Ectodermal cell (in vitro differentiated cells): ENCODE data around the gene NT5DC3.

Source experiments
- H3K27ac ChIP-seq: 2 replicates; pipeline ENCODE4 v1.7.0; 2013; ENCODE audit warnings: mild to moderate bottlenecking, low read depth, low read length; ENCODE audit not compliant: insufficient read depth, poor library complexity, severe bottlenecking
- H3K27me3 ChIP-seq: 2 replicates; pipeline ENCODE4 v1.7.0; 2013; ENCODE audit warnings: mild to moderate bottlenecking, low read length; ENCODE audit not compliant: insufficient read depth, control insufficient read depth, poor library complexity, severe bottlenecking
- H3K36me3 ChIP-seq: one replicate; pipeline ENCODE4 v1.7.0; 2013; ENCODE audit warnings: low read length; ENCODE audit not compliant: control insufficient read depth, insufficient read depth
- H3K4me1 ChIP-seq: one replicate; pipeline ENCODE4 v1.7.0; 2013; ENCODE audit warnings: low read length; ENCODE audit not compliant: control insufficient read depth, insufficient read depth
- H3K4me3 ChIP-seq: 2 replicates; pipeline ENCODE4 v1.7.0; 2013; ENCODE audit warnings: low read depth, low read length, control low read depth; ENCODE audit not compliant: insufficient read depth
- H3K9me3 ChIP-seq: 2 replicates; pipeline ENCODE4 v1.7.0; 2013; ENCODE audit warnings: mild to moderate bottlenecking, low read length, moderate library complexity; ENCODE audit not compliant: control insufficient read depth
- WGBS, 2 experiments: methylation state at CpG; one replicate each; pipeline ENCODE4 v1.1.7; 2013; ENCODE audit warnings: missing lambda C conversion rate in 2 of 2; 5-methylcytosine and 5-hydroxymethylcytosine counted together

NT5DC3 gene

DNA sequence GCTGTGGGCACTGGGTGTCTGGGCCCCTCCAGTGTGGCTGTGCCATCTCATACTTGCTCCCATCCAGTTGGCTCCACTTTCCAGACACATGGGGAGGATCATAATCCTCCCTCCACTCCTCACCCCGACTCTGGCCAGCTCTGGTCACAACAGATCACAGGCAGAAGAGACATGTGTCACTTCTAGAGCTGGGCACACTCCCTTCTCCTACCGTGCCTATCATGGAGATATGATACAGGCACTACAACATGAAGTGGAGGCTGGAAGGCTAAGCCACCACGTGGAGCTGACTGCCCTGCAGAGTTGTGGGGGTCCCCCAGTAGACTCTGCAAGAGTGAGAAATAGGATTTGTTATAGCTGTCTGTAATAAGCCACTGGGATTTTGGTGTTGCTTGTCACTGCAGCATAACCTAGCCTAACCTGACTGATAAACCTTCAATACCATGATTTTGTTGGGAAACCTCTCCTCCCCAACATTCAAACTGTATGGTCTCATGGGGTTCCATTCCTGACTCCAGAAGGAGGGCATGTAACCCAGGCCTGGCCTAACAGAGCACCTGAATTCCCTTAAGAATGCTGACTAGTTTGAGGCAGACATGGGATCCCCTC lies 20.0 kb downstream of the NT5DC3 start:
- Histone ChIP-seq H3K27me3 (no peaks in the 10 kb centered on the region), H3K36me3 (no peaks in the 10 kb centered on the region), H3K4me1 (no peaks in the 10 kb centered on the region), H3K4me3 (no peak overlapping the region), H3K27ac (no peak overlapping the region), H3K9me3 (no peaks in the 10 kb centered on the region)
- 93 to 94% methylated on average over 3 of the region's 3 CpGs for WGBS, 2 experiments

DNA sequence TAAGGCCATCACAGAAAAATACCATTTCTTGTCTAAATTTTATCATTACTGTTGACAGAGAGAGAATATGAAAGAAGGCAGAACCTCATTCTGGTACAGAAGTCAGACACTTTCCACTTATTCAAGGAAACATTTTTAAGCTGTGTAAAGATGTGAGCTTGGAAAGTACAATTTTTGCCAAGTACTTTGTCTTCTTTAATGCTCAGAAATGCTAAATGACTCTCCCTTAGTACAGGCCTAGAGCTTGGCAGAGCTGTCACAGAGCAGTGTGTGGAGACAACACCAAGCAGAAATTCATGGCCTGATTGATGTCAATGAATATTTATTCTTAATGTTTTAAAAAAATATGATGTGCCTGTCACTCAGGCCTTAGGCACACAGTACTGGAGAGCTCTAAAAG lies 20.7 kb downstream of the NT5DC3 start:
- Histone ChIP-seq H3K27me3 (no peaks in the 10 kb centered on the region), H3K27ac (no peak overlapping the region), H3K9me3 (no peaks in the 10 kb centered on the region), H3K4me1 (no peaks in the 10 kb centered on the region), H3K36me3 (no peaks in the 10 kb centered on the region), H3K4me3 (no peak overlapping the region)

- Histone ChIP-seq H3K27ac (no peak overlapping the region), H3K27me3 (no peaks in the 10 kb centered on the region), H3K4me1 (no peaks in the 10 kb centered on the region), H3K4me3 (no peak overlapping the region), H3K9me3 (no peaks in the 10 kb centered on the region), H3K36me3 (no peaks in the 10 kb centered on the region)
- 96 to 98% methylated on average over 2 of the region's 2 CpGs for WGBS, 2 experiments
Observed at GRCh38 chr12:103819892-103820291, 21.1 kb downstream of the NT5DC3 start.

GRCh38 chr12:103819312-103819711 lies 21.7 kb downstream of the NT5DC3 start:
- H3K9me3 ChIP-seq, result no peaks in the 10 kb centered on the region
- no peak overlapping the region for H3K4me3 ChIP-seq
- H3K27ac ChIP-seq, result no peak overlapping the region
- 86 to 89% methylated on average over 1 to 2 of the region's 2 CpGs for WGBS, 2 experiments
- H3K36me3 ChIP-seq, result no peaks in the 10 kb centered on the region
- H3K4me1 ChIP-seq, result no peaks in the 10 kb centered on the region
- H3K27me3 ChIP-seq, result no peaks in the 10 kb centered on the region

GRCh38 chr12:103817791-103818190 lies 23.2 kb downstream of the NT5DC3 start:
- no peak overlapping the region for H3K4me3 ChIP-seq
- H3K36me3 ChIP-seq, result no peaks in the 10 kb centered on the region
- no peaks in the 10 kb centered on the region for H3K27me3 ChIP-seq
- no peak overlapping the region for H3K27ac ChIP-seq
- H3K9me3 ChIP-seq, result no peaks in the 10 kb centered on the region
- WGBS, 2 experiments, result 67 to 71% methylated on average over 2 of the region's 2 CpGs
- H3K4me1 ChIP-seq, result no peaks in the 10 kb centered on the region

- Histone ChIP-seq H3K36me3 (no peaks in the 10 kb centered on the region), H3K27ac (no peak overlapping the region), H3K4me1 (no peaks in the 10 kb centered on the region), H3K27me3 (no peaks in the 10 kb centered on the region), H3K9me3 (no peaks in the 10 kb centered on the region), H3K4me3 (no peak overlapping the region)
- 67 to 95% methylated on average over 1 of the region's 1 CpG for WGBS, 2 experiments
Observed at GRCh38 chr12:103816663-103817062, 24.4 kb downstream of the NT5DC3 start.

DNA sequence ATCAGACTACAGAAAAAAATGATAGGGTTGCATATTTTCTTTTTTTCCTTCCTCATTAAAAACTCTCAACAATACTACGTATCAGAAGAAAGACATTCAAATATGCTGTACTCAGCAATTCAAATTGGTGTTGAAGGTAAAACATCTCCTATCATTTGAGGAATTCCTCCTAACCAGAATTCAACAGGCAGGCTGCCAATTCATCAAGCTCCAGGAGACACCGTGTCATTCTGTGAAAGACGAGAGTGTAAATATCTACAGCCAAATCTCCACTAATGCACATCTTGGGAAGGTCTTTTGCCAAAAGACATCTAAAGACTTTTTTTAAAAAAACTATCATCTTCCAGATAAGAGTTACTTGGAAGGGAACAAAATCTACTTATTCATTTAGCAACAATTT lies 26.6 kb downstream of the NT5DC3 start:
- no peaks in the 10 kb centered on the region for H3K36me3 ChIP-seq
- H3K4me1 ChIP-seq, result no peaks in the 10 kb centered on the region
- no peaks in the 10 kb centered on the region for H3K9me3 ChIP-seq
- 97% methylated on average over 3 of the region's 3 CpGs for WGBS, 2 experiments
- no peaks in the 10 kb centered on the region for H3K27me3 ChIP-seq
- no peak overlapping the region for H3K27ac ChIP-seq
- no peak overlapping the region for H3K4me3 ChIP-seq

GRCh38 chr12:103813949-103814348 lies 27.1 kb downstream of the NT5DC3 start:
- no peak overlapping the region for H3K4me3 ChIP-seq
- no peaks in the 10 kb centered on the region for H3K36me3 ChIP-seq
- H3K27ac ChIP-seq, result no peak overlapping the region
- 88 to 95% methylated on average over 4 of the region's 4 CpGs for WGBS, 2 experiments
- no peaks in the 10 kb centered on the region for H3K9me3 ChIP-seq
- no peaks in the 10 kb centered on the region for H3K4me1 ChIP-seq
- H3K27me3 ChIP-seq, result no peaks in the 10 kb centered on the region

DNA sequence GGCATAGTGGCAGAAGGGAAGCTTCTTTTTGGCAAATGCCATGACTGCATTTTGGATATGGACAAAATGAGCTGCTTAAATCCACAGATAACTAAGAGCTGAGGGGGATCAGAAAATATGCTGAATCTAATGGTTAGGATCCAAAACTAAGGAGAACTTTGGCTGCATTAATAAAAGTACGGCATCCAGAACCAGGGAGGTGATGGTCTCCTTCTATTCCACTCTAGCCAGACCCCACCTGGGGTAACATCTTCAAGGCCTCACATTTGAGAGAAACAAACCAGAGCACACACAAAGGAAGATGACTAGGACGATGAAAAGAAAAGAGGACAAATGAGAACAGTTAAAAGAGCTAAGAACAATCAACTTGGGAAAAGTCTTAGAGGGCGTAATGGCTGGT lies 27.6 kb downstream of the NT5DC3 start:
- Histone ChIP-seq H3K27me3 (no peaks in the 10 kb centered on the region), H3K27ac (no peak overlapping the region), H3K4me1 (no peaks in the 10 kb centered on the region), H3K4me3 (no peak overlapping the region), H3K9me3 (no peaks in the 10 kb centered on the region), H3K36me3 (no peaks in the 10 kb centered on the region)
- WGBS, 2 experiments, result 85 to 94% methylated on average over 3 of the region's 3 CpGs

GRCh38 chr12:103812789-103813188 lies 28.2 kb downstream of the NT5DC3 start:
- Histone ChIP-seq H3K27ac (no peak overlapping the region), H3K9me3 (no peaks in the 10 kb centered on the region), H3K4me3 (no peak overlapping the region), H3K4me1 (no peaks in the 10 kb centered on the region), H3K36me3 (no peaks in the 10 kb centered on the region), H3K27me3 (no peaks in the 10 kb centered on the region)
- WGBS, 2 experiments, result 92 to 96% methylated on average over 1 of the region's 1 CpG

- Histone ChIP-seq H3K4me3 (no peak overlapping the region), H3K27ac (no peak overlapping the region), H3K9me3 (no peaks in the 10 kb centered on the region), H3K36me3 (no peaks in the 10 kb centered on the region), H3K4me1 (no peaks in the 10 kb centered on the region), H3K27me3 (no peaks in the 10 kb centered on the region)
- WGBS, 2 experiments, result 90 to 98% methylated on average over 4 to 5 of the region's 6 CpGs
Observed at GRCh38 chr12:103811791-103812190, 29.2 kb downstream of the NT5DC3 start.
